Measurements from ENCODE around the gene STEEP1. TPM values are rescaled to one million over a fixed set of nuclear protein-coding genes. Genes with fewer than 3 reads are reported as not detected.
A peak's percentile ranks its signal among the peaks of the same experiment; 100 is the strongest.

STEEP1 gene
- total and polyA plus RNA-seq, 2 of the 13 experiments (the other 11 are each of a cell fraction or from before 2014, with no cell fraction given): 7.7 to 23.1 TPM

DNA sequence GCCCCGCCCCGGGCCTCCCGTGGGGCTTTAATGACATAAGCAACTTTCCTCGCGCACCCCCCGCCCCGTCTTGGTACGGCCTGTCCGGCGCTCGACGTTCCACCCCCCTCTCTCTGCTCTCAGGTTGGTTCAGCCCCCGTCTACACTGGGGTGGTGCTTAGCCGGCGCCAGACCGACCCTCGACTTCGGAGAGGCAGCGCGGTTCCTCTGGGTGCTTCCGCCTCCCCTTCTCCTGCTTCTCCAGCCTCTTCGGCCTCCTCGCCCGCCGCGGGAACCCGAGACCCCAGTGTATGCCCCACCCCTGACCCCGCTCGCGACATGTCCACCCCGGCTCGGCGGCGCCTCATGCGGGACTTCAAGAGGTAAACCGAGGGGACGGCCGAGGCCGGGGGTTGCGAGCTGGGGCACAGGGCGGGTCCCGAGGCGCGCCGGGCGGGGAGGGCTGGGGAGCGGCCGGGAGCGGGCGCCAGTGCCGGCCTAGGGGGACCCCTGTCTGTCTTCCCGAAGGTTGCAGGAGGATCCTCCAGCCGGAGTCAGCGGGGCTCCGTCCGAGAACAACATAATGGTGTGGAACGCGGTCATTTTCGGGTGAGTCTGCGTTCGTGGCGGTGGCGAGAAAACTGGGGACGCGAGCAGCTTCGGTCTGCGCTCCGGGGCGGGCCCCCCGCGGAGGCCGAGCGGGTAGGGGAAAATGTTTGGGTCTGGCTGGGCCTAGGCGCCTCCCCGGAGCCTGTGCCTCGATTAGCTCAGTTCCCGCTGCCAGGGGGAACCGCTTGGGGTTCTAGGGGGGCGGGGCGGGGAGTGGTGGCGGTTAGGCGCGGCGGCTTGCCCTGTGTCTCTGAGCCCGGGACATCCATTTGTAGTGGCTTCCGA, 9.4 kb upstream of the STEEP1 start, which contains the start of gene UBE2A (continued):
- TF ChIP-seq, protein P1, sequence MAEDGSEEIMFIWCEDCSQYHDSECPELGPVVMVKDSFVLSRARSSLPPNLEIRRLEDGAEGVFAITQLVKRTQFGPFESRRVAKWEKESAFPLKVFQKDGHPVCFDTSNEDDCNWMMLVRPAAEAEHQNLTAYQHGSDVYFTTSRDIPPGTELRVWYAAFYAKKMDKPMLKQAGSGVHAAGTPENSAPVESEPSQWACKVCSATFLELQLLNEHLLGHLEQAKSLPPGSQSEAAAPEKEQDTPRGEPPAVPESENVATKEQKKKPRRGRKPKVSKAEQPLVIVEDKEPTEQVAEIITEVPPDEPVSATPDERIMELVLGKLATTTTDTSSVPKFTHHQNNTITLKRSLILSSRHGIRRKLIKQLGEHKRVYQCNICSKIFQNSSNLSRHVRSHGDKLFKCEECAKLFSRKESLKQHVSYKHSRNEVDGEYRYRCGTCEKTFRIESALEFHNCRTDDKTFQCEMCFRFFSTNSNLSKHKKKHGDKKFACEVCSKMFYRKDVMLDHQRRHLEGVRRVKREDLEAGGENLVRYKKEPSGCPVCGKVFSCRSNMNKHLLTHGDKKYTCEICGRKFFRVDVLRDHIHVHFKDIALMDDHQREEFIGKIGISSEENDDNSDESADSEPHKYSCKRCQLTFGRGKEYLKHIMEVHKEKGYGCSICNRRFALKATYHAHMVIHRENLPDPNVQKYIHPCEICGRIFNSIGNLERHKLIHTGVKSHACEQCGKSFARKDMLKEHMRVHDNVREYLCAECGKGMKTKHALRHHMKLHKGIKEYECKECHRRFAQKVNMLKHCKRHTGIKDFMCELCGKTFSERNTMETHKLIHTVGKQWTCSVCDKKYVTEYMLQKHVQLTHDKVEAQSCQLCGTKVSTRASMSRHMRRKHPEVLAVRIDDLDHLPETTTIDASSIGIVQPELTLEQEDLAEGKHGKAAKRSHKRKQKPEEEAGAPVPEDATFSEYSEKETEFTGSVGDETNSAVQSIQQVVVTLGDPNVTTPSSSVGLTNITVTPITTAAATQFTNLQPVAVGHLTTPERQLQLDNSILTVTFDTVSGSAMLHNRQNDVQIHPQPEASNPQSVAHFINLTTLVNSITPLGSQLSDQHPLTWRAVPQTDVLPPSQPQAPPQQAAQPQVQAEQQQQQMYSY (CRISPR knock-in tag; IDR thresholded peaks at IDR 0.05): no peak
- TF ChIP-seq PRPF4 (IDR thresholded peaks at IDR 0.05; ENCODE audit: low read depth, low read length, poor library complexity, severe bottlenecking) (no peak), ZNF431 (CRISPR knock-in tag; IDR thresholded peaks at IDR 0.05; ENCODE audit: borderline replicate concordance, low read depth) (no peak), SNAI1 (CRISPR knock-in tag; IDR thresholded peaks at IDR 0.05; ENCODE audit: borderline replicate concordance) (no peak), EEA1 (CRISPR knock-in tag; IDR thresholded peaks at IDR 0.05; ENCODE audit: borderline replicate concordance) (no peak), ZNF577 (CRISPR knock-in tag; IDR thresholded peaks at IDR 0.05; ENCODE audit: borderline replicate concordance, low read depth) (no peak), ZNF737 (CRISPR knock-in tag; IDR thresholded peaks at IDR 0.05; ENCODE audit: borderline replicate concordance) (no peak), MTERF4 (CRISPR knock-in tag; IDR thresholded peaks at IDR 0.05) (0 out of 2 replicates have a peak, but pooled peaks have one; percentile 24), AHR (CRISPR knock-in tag; IDR thresholded peaks at IDR 0.05) (0 out of 2 replicates have a peak, but pooled peaks have one; percentile 29), AGO2 (optimal IDR thresholded peaks at IDR 0.05; ENCODE audit: low read depth, low read length) (peak; percentile 39), GPN1 (CRISPR knock-in tag; IDR thresholded peaks at IDR 0.05; ENCODE audit: borderline replicate concordance) (no peak), HOXA7 (CRISPR knock-in tag; IDR thresholded peaks at IDR 0.05) (no peak), IRF2 (CRISPR knock-in tag; IDR thresholded peaks at IDR 0.05) (0 out of 2 replicates have a peak, but pooled peaks have one; percentile 32), ADNP (CRISPR knock-in tag; IDR thresholded peaks at IDR 0.05) (no peak), ZNF367 (CRISPR knock-in tag; IDR thresholded peaks at IDR 0.05; ENCODE audit: borderline replicate concordance) (no peak)
- TF ChIP-seq, protein P2, sequence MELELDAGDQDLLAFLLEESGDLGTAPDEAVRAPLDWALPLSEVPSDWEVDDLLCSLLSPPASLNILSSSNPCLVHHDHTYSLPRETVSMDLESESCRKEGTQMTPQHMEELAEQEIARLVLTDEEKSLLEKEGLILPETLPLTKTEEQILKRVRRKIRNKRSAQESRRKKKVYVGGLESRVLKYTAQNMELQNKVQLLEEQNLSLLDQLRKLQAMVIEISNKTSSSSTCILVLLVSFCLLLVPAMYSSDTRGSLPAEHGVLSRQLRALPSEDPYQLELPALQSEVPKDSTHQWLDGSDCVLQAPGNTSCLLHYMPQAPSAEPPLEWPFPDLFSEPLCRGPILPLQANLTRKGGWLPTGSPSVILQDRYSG (CRISPR knock-in tag; IDR thresholded peaks at IDR 0.05): no peak
- TF ChIP-seq, protein P3, sequence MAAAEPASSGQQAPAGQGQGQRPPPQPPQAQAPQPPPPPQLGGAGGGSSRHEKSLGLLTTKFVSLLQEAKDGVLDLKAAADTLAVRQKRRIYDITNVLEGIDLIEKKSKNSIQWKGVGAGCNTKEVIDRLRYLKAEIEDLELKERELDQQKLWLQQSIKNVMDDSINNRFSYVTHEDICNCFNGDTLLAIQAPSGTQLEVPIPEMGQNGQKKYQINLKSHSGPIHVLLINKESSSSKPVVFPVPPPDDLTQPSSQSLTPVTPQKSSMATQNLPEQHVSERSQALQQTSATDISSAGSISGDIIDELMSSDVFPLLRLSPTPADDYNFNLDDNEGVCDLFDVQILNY (CRISPR knock-in tag; conservative IDR thresholded peaks at IDR 0.05): no peak
- TF ChIP-seq, protein P4, sequence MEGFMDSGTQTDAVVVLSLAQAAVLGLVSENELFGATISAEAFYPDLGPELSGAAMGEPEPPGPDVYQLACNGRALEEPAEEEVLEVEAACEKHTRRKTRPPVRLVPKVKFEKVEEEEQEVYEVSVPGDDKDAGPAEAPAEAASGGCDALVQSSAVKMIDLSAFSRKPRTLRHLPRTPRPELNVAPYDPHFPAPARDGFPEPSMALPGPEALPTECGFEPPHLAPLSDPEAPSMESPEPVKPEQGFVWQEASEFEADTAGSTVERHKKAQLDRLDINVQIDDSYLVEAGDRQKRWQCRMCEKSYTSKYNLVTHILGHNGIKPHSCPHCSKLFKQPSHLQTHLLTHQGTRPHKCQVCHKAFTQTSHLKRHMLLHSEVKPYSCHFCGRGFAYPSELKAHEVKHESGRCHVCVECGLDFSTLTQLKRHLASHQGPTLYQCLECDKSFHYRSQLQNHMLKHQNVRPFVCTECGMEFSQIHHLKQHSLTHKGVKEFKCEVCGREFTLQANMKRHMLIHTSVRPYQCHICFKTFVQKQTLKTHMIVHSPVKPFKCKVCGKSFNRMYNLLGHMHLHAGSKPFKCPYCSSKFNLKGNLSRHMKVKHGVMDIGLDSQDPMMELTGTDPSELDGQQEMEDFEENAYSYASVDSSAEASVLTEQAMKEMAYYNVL (CRISPR knock-in tag; IDR thresholded peaks at IDR 0.05; ENCODE audit: borderline replicate concordance): no peak
- TF ChIP-seq, protein P5, sequence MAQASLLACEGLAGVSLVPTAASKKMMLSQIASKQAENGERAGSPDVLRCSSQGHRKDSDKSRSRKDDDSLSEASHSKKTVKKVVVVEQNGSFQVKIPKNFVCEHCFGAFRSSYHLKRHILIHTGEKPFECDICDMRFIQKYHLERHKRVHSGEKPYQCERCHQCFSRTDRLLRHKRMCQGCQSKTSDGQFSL (CRISPR knock-in tag; IDR thresholded peaks at IDR 0.05): no peak

Data from HepG2 (cell line).